ENCODE results near the gene TXNDC11.

TXNDC11 gene

DNA sequence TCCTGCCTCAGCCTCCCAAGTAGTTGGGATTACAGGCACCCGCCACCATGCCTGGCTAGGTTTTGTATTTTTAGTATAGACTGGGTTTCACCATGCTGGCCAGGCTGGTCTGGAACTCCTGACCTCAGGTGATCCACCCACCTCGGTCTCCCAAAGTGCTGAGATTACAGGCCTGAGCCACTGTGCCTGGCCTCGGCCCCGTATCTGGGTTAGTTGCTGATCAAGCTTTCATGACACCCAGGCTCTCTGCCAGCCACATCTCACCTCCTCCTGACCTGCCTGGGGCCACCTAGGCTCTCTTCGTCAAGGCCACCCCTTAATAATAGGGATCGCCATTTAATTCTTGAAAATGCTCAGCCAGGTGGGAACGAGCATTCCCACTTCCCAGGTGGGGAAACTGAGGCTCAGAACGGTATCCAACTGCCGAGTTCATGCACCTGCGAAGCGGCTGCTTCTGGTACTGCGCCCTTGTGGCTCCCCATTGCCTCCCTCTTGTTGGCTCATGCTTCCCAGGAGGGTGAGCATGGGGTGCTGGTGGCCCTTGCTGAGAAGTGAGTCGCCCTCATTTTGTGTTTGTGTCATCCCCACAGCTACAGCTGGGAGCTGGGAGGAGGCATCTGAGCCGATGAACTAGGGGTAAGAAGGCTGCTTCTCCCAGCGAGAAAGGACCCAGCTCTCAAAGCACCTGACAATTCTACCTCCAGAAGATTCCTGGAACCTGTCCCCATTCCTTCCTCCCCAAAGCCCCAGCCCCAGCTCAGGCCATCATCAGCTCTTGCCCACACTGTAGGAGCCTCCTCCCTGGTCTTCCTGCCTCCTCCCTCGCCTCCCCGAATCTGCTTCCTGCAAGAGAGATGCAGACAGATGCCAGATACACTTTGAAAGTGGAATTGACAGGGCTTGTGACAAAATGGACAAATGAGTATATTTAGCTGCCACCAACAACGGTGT, 91.7 kb downstream of the TXNDC11 start:
- no peak for DNase-seq

DNA sequence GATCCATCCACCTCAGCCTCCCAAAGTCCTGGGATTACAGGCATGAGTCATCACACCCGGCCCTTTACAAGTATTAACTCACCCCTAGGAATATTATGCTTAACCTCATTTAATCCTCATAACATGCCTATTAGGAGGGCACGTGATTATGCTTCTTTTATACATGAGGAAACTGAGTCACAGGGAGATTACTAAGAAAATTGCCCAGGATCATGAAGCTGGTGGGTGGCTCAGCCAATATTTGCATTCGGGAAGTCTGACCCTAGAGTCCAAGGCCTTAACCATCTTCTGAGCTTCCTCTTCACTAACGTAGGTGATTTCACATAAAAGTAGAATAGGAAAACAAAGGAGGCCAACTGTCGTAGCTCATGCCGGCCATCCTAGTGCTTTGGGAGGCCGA, 93.4 kb downstream of the TXNDC11 start:
- no peak for DNase-seq

DNA sequence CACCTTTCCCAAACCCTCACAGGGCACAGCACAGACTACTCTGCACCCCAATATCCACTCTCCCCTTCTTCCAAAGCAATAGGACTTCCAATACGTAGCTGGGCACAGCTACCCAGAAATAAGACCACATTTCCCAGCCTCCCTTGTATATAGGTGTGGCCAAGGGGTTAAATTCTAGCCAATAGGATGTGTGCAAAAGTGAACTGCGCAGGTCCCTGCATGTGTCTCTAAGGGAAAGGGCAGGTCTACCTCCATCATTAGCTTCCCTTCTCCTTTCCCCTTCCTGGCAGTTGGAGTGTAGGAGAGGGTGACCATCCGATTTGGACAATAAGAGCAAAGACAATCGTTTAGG, 99.9 kb downstream of the TXNDC11 start:
- DNase-seq = no peak

DNA sequence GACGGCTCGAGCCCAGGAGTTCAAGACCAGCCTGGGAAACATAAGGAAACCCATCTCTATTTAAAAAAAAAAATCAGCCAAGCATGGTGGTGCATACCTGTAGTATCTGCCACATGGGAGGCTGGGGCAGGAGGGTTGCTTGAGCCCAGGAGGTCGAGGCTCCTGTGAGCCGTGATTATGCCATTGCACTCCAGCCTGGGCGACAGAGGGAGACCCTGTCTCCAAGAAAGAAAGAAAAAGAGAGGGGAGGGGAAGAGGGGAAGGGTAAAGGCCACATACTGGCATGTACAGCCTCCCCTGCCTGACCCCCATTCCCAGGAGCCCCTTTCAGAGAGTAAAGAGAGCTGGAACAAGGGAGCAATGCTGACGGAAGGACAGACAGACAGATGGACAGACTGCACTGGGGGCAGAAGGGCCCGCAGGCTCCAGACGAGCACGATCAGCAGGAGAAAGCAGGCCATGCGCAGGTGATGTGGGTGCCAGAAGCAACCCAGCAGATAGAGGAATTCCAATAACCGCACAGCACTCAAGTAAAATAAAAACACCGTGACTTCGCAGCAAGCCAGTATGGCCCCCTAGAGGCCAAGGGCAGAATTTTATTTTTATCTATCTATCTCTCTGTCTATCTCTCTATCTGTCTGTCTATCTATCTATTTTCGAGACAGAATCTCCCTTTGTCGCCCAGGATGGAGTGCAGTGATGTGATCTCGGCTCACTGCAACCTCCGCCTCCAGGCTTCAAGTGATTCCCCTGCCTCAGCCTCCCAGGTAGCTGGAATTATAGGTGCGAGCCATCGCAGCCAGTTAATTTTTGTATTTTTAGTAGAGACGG, 101.5 kb downstream of the TXNDC11 start:
- no peak for DNase-seq

DNA sequence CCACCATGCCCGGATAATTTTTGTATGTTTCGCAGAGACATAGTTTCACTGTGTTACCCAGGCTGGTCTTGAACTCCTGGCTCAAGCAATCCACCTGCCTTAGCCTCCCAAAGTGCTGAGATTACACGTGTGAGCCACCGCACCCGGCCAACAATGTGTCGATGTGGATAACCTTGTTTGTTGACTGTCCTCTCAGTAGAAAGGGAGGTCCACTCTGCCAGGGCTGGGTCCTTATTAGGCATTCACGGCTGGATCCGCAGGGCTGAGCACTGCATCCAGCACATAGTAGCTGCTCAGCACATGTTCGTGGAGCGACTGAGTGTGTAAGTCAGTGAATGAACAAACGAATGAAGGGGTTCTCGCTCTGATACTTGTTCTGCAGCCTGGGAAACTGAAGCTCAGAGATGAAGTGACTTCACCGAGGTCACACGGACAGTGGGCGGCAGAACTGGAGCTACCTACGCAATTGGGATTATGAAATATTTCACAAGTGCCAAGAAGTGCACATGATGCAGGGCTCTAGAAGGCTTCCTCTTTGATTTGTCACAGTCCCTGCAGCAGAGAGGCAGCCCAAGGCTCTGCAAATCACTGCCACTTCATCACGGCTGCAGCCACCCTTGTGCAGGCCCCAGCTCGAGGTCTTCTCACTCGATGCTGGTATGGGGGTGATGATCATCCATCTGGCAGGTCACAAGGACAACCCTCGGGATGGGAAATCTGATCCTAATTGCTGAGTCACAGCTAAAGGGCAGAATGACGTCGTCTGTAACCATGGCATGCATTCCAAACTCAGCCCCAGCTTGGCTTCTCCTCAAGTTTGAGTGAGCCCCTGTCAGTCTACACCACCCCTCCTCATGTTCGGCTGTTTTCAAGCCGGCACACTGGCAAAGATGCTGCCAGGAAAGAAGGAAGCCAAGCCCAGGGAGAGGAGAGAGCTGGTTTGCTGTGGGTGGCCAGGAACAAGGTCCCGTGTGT, 102.4 kb downstream of the TXNDC11 start:
- no peak for DNase-seq

DNA sequence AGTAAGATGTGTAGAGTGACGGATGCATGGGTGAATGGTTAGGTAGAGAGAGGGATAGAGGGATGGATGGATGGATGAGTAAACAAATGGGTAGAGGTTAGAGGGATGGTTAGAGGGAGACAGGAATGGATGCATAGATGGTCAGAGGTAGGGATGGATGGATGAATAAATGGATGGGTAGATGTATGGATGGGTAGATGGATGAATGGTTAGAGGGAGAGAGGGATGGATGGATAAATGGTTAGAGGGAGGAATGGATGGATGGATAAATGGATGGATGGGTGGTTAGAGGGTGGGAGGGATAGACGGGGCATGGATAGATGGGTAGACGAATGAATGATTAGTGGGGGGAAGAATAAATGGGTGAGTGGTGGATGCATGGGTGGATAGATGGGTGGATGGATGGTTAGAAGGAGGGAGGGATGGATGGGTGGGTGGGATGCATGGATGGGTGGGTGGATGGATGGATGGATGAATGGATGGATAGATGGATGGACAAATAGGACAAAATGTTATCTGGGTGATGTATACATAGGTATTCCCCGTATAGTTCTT, 103.6 kb downstream of the TXNDC11 start:
- no peak for DNase-seq

DNA sequence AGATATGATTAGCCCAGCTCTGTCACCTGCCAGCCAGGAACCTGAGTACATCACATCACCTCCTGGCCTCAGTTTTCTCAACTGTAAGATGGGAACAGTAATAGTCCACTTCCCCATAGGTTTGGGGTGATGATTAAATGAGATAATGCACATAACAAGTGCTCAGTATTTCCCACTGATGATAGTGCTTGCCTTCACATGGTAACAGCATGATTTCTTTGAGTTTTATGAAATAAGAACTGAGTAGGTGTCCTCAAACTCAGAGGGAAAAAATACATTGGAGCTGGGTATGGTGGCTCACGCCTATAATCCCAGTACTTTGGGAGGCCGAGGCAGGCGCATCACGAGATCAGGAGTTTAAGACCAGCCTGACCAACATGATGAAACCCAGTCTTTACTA, 104.5 kb downstream of the TXNDC11 start:
- DNase-seq = no peak

DNA sequence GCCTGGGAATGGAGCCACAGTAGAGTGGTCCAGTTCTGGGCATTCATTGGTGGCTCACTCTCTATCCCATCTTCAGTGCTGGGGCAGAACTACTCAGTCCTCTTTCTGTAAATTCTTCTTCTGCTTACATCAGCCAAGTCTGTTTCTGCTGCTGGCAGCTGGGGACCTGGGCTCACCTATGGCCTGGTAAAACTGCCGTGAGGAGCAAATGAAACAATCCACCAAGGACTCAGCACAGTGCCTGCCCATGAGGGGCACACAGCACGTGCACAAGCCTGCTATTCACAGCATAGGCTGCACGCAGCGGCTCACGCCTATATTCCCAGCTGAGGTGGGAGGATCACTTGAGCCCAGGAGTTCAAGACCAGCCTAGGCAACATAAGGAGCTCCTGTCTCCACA, 105.3 kb downstream of the TXNDC11 start:
- DNase-seq = no peak

DNA sequence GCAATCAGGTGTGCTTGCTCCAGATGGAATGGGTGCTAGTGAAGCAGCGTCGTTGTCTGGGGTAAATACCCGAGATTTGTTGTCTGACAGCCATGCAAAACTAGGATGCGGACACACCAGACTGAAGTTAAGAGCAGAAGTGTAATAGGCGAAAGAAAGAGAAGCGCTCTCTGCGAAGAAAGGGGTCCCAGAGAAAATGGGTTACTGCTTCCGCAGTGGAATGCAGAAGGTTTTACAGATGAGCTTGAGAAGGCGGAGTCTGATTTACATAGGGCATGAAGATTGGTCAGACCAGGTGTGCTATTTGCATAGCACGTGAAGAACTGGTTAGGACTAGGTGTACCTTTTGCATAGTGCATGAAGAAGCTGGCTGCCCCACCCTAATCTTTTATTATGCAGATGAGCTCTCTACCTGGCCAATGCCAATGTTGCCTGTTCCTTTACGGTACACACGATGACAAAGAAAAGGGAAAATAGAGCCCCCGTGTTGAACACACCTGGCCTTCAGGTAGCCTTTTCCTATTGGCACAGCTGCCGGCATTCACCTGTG, 106.4 kb downstream of the TXNDC11 start:
- no peak for DNase-seq

DNA sequence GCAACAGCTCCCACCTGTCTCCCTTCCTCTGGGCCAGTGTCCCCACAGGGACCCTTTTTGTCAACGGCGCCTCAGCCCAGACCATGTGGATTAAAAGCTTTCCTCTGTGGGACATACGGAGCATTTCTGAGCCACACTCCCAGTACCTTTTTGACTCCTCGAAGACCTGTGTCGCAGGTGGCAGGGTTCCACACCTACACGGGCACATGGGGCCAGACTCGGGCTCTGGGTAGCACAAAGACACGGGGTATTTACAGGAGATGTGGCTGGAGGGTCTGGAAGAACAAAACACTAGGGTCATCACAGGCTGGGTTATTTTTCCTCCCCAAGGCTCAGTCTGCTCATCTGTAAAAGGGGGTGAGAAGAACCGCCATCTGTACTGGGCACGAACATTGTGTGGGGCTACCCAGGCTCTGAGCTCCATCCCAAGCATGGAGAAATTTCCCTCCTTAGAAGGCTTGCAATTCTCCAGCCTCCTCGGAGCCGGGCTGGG, 106.9 kb downstream of the TXNDC11 start:
- DNase-seq = no peak

DNA sequence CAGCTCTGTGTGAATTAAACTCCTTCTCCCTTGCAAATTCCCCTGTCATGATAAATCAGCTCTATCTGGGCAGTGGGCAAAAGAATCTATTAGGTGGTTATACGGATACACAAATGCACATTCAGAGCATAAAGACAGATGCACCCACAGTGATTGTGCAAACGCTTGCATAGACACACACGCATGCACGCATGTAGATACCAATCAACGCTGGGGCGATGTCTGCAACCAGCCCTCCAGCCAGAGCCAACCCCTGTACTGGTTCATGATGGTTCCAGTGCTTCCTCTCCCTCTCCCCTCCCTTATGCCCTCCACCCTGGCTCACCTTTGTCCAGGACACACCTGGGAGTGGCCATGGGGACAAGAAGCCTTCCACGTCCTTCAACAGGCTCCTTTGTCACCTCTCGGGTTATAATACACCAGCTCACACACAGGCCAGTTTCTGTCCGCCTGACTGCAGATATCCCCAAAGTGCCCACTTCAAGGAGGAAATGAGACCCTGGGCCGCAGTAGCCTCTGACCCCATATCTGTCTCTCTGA, 107.5 kb downstream of the TXNDC11 start:
- DNase-seq = no peak

DNA sequence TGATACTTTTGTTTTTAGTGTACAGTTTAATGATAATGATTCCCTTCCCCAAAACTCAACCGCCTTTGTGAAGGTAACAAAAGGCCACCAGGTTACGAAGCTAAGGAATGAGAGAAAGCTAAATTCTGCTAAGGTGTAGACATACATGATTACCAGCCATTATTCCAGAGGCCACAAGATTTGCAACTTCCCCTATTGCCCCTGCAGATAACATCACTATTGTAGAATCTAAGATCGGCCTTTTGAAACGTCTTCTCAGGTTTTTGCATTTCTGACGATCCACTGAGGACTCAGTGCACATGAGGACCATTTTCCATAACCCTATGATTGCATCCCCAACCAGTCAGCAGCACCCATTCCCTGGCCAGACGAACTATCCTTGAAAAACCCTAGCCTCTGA, 108.3 kb downstream of the TXNDC11 start:
- DNase-seq = no peak

DNA sequence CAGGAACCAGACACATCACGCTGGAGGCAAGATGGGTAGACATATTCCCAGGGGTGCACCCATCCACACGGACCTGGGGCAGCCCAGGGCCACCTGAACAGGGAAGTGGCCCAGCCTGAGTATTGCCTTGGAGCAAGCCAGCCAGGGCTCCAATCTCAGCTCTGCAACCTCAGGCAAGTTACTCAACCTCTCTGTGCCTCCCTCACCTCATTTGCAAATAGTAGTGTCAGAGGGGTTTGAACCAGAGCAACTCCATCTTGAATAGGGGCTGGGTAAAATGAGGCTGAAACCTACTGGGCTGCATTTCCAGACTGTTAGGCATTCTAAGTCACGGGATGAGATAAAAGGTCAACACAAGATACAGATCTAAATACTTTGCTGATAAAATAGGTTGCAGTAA, 109.5 kb downstream of the TXNDC11 start:
- no peak for DNase-seq

DNA sequence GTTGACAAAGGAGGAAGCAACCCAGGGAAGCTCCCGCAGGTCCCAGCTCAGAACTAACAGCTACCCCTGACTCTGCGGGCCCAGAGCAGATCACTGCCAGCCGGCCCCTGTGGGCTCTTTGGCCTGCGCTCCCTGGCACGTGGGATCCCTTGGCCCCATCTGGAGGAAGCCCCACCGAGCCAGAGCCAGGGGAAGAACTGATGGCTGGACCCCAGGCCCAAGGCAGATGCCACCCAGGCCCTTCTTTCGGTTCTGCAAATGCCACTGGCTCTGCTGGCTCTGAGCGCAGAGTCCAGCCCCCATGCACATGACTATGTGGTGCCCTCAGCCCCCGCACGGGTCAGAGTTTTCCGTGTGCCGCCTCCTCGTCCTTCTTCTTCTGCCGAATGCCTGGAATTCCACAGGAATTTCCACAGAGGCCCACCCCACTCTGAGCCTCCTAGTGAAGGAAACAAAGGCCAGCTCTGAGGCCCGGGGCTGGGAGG, 110.2 kb downstream of the TXNDC11 start:
- DNase-seq = no peak

DNA sequence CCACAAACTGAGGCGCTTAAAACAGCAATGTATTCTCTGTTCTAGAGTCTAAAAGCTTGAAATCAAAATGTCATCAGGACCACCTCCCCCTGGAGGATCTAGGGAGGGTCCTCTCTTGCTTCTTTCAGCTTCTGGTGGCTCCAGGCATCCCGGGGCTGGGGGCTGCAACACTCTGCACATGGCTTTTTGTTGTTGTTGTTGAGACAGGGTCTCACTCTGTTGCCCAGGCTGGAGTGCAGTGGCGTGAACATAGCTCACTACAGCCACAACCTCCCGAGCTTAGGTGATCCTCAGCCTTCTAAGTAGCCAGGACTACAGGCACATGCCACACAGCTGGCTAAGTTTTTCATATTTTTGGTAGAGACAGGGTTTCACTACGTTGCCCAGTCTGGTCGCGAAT, 111.4 kb downstream of the TXNDC11 start:
- no peak for DNase-seq

DNA sequence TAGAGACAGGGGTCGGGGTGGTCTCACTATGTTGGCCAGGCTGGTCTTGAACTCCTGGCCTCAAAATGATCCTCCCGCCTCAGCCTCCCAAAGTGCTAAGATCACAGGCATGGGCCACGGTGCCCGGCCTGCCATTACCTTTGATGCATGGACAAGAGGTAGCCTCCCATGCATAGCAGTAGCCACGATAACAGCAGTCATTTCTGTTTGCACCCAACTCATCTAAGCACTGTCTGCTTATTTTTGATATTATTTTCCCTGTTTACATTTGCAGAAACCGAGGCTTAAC, 111.9 kb downstream of the TXNDC11 start:
- no peak for DNase-seq

DNA sequence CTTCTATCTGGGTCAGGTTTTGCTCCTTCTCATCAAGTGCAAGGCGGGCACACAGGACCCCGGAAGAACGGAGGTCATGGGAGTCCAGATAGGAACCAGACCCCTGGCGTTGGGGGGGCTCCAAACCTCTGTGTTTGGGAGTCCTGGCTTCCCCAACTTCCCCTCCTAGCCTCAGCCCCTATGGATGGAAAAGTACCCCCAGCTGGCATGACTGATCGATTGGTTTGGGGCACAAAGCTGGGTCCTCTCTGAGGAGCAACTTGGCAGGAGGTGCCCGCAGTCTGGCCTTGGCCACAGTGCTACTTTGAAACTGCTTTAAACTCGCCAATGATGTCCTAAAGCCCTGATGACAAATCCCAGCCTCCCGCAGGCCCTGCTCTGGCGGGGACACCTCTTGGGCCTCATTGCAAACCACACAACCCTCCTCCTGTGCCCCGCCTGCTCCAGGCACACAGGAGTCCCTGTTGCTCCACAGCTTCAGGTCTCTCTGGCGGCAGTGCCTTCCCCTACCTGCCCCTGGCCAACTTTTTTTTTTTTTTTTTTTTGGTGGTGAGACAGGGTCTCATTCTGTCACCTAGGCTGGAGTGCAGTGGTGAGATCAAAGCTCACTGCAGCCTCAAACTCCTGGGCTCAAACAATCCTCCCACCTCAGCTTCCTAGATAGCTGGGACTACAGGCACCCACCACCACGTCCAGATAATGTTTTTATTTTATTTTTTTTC, 112.5 kb downstream of the TXNDC11 start:
- DNase-seq = no peak

All from NCI-H1048 (cell line).